ENCODE results near the gene EPB41L3.

EPB41L3 gene

DNA sequence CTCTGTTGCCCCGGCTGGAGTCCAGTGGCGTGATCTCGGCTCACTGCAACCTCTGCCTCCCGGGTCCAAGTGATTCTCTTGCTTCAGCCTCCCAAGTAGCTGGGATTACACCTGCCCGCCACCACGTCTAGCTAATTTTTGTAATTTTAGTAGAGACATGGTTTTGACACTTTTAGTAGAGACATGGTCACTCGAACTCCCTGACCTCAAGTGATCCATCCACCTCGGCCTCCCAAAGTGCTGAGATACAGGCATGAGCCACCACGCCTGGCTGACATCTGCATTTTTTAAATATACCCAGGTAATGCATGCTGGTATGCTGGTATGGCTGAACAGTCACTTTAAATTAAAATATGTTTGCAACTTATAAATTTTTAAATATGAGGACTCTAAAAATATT lies 91.9 kb downstream of the EPB41L3 start:
- no peak for DNase-seq (ENCODE audit: low spot score)

- no peak for DNase-seq (ENCODE audit: low spot score)
Measured at GRCh38 chr18:5451150-5451549, 92.6 kb downstream of the EPB41L3 start.

DNA sequence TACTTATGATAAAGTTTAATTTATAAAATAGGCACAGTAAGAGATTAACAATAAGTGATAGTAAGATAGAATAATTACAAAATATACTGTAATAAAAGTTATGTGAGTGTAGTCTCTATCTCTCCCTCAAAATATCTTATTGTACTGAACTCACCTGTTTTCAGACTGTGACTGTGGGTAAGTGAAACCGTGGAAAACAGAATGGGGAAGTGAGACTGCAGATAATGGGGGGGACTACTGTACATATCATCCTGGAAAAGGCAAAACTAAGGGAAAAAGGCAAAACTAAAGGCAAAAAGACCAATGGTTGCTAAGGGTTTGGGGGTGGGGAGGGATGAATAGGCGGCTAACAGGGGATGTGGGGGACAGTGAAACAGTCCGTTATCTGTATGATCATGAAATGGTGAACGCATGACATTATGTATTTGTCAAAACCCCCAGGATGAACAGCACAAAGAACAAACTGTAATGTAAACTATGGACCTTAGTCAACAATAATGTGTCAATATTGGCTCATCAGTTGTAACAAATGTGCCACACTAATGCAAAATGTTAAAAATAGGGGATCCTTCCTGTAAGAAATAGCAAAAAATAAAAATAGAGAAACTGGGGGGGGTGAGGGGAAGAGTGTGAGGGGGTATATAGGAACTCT lies 93.8 kb downstream of the EPB41L3 start:
- DNase-seq (ENCODE audit: low spot score) = no peak

GRCh38 chr18:5447442-5447841 lies 96.4 kb downstream of the EPB41L3 start:
- DNase-seq (ENCODE audit: low spot score) = no peak

DNA sequence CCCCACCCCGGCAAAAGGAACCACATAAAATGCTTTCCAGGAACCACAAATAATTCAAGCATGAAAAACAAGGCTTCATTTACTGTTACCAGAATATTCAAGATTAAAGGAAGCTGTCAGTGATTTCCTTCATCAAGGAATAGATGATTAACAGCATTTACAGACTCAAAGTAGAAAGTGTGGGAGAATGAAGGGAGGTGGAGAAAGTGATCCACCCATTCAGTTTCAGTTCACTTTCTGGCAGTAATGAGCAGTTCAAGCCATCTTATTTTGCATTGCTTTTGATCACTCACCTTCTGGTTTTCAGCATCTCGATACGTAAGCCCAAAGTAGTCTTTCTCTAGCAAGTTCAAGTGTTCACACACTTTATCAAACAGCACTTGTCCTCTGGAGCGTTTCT lies 99.0 kb downstream of the EPB41L3 start:
- DNase-seq (ENCODE audit: low spot score) = no peak

GRCh38 chr18:5444269-5444668 lies 99.5 kb downstream of the EPB41L3 start:
- DNase-seq (ENCODE audit: low spot score) = no peak

- no peak for DNase-seq (ENCODE audit: low spot score)
Measured at GRCh38 chr18:5439986-5440696, 103.7 kb downstream of the EPB41L3 start.

GRCh38 chr18:5434425-5434824 lies 109.4 kb downstream of the EPB41L3 start:
- DNase-seq (ENCODE audit: low spot score) = no peak

DNA sequence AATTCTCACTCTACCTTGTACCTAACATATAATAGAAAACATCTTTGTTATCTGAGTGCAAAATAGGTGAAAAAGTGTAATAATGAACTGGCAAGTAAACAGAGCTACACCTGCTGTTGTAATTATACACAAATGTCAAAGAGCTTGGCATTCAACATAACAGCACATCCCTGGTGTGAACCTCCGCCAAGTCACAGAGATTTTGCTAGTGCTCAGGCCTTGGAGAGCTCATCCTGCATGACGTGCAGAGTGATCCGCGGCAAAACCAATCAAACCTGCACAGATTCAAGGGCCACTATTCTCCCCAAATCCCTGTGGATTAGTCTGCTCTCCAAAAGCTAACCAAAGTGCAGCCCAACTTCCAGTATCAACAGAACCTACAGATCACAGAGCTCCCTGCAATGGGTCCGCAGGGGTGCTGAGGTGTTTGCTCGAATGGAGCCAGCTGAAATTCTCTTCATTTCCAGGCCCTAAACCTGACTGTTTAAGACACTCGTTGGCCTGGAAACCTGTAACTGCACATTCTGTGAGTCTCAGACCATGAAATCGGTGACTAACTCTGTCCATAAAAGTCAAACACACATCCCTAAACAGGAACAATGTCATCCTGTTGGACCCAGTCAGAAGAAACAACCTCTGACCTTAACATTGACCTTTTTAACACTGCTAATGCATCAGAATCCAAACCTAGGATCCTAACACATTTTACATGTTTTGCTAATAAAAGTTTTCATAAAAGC lies 111.8 kb downstream of the EPB41L3 start:
- DNase-seq (ENCODE audit: low spot score) = peak; percentile 58

DNA sequence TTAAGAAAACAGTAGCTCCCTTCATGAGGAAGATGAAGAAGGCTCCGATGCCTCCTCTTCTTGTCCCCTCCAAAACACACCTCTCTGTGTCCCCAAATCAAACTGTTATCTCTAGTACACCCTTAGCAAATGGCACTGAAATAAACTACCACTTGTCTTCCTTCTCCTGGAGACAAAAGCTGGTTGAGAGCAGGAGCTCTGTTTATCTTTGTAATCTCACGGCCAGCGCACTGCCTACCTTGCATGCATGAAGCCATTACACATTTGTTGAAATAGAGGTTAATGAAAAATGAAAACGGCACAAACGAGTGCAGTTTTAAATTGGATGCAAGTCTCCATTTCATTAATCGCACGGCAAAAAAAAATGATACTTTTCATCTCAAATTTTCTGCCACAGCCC lies 113.7 kb downstream of the EPB41L3 start:
- DNase-seq (ENCODE audit: low spot score) = no peak

- no peak for DNase-seq (ENCODE audit: low spot score)
Measured at GRCh38 chr18:5429681-5430080, 114.1 kb downstream of the EPB41L3 start.

- no peak for DNase-seq (ENCODE audit: low spot score)
Measured at GRCh38 chr18:5425721-5426120, 118.1 kb downstream of the EPB41L3 start.

GRCh38 chr18:5424903-5425664 lies 118.7 kb downstream of the EPB41L3 start:
- peak; percentile 40 for DNase-seq (ENCODE audit: low spot score)

GRCh38 chr18:5422626-5423025 lies 121.2 kb downstream of the EPB41L3 start:
- no peak for DNase-seq (ENCODE audit: low spot score)

GRCh38 chr18:5421981-5422380 lies 121.8 kb downstream of the EPB41L3 start:
- no peak for DNase-seq (ENCODE audit: low spot score)

- DNase-seq (ENCODE audit: low spot score) = no peak
Measured at GRCh38 chr18:5420906-5421305, 122.9 kb downstream of the EPB41L3 start.

DNA sequence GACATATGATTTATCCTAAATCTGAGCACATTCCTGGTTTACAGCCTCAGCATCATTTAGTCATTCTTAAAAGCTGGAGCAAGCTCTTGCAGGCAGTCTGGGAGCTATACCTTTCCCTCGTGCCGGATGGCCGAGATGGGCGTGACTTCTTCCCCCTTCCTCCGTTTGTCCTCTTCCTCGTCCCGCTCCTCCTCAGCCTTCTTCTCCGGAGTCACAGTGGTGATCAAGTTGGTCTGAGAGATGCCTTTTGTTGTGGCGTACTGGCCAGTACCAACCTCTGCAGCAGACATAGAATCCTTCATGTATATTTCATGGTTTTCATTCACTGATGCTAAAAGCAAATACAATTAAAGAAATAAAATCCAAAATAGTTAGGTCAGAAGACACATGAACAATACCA lies 124.2 kb downstream of the EPB41L3 start:
- DNase-seq (ENCODE audit: low spot score) = no peak

DNA sequence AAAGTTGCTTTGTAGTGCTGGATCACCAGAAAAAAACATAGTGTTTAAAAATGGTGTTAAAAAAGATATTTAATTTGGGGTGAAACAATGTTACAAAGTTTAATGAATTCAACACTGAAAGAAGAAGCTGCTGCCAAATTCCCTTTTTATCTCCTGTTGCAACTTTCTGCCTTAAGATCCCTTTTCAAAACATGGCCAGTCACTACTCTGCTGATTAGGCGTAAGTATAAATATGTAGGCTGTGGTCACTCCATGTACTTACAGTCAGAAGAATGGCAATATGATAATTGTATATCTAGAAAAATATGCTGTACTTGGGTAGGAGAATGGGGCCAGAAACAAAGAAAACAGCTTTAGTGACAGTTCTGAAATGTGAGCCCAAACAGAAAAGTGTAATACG lies 124.8 kb downstream of the EPB41L3 start:
- no peak for DNase-seq (ENCODE audit: low spot score)

DNA sequence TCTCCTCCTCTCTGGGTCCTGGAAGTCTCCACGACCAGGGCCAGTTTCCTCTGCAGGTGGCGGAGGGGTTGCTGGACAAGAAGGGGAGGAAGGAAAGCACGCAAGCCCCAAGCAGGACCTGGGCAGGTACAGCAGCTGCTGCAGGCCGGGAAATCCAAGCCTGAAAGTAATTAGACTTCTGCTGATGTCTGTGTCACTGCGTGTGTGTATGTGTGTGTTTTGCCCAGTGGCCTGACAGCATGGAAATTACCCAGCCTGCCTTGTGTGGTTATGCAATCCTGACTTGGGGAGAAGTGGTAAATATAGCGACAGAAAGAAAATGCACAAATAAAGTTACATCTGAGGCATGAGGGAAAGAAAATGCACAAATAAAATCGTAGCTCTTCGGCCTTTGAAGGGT lies 126.5 kb downstream of the EPB41L3 start:
- no peak for DNase-seq (ENCODE audit: low spot score)

- DNase-seq (ENCODE audit: low spot score) = no peak
Measured at GRCh38 chr18:5416112-5416511, 127.7 kb downstream of the EPB41L3 start.

- DNase-seq (ENCODE audit: low spot score) = no peak
Measured at GRCh38 chr18:5415665-5416064, 128.1 kb downstream of the EPB41L3 start.

DNA sequence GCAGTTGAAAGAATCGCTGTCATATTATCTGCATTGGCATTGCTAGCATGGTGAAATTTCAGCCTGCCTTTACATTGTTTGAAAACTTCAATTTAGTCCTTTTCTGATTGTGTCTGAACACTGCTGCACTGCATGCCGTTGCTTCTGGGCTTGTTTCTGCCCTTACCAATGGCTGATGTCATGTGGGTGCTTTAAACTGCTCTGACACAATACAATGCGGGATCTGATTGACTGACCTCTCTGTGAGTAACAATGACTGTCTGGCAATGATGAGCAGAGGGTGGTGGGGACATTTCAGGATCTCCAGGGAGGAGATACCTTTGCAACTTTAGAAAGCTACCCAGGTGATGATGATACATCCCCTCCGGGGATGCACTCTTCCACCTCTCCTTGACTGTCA lies 128.8 kb downstream of the EPB41L3 start:
- no peak for DNase-seq (ENCODE audit: low spot score)

- DNase-seq (ENCODE audit: low spot score) = no peak
Measured at GRCh38 chr18:5414546-5414945, 129.3 kb downstream of the EPB41L3 start.
